ENCODE results near the gene GJA8.
"Not testable (repeated sequence)": the region's sequence is repeated elsewhere in the genome, so short reads cannot be mapped to it uniquely, and the experiment has no call there.

Gene GJA8

GRCh38 chr1:147927689-147928088, 25.1 kb downstream of the GJA8 start:
- not testable (repeated sequence) for DNase-seq (ENCODE audit: low read depth in 2 of 2)

DNA sequence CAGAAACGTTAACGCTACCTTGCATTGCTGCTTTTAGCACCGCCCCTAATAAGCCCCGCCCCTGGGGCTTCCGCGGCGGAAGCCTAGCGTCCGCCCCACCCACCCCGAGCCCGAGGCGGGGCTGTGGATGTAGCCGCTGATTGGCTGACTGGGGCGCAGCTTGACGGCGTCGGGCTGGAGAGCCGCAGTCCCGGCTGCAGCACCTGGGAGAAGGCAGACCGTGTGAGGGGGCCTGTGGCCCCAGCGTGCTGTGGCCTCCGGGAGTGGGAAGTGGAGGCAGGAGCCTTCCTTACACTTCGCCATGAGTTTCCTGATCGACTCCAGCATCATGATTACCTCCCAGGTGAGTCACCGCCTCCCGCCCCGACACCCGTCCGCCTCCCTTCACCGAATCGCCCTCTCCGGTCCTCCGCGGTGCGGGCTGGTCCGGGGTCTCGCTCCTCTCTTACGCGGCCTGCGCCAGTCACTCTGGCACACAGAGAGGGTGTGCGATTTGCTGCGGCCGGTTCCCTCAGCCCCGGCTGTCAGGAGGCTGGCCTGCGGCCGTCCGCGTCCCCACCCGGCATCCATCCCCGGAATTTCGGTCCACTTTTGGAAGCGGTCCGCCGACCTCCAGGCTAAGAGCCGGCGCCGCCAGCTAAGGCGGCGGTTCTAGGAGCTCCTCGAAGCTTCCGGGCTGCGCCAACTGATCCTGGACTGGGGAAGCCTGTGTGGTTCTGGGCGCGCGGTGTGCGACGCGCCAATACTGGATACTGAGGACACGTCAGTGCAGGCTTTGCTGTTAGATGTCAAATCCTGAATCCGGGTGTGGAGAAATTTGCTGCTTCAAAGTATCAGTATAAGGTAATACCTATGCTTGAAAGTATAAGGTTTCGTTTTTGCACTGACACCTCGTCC, 25.9 kb downstream of the GJA8 start, which contains the start of gene GPR89B:
Gene GPR89B, plus strand, starts transcription at position 185 of the 897 bp plus-strand sequence. Its CDS starts 117 bp downstream, at position 302.
- DNase-seq (ENCODE audit: low read depth in 2 of 2), result peak; percentile 87 to 90

GRCh38 chr1:147931137-147931536, 28.5 kb downstream of the GJA8 start:
- DNase-seq (ENCODE audit: low read depth in 2 of 2), result not testable (repeated sequence)

GRCh38 chr1:147935296-147935695, 32.7 kb downstream of the GJA8 start:
- not testable (repeated sequence) for DNase-seq (ENCODE audit: low read depth in 2 of 2)

DNA sequence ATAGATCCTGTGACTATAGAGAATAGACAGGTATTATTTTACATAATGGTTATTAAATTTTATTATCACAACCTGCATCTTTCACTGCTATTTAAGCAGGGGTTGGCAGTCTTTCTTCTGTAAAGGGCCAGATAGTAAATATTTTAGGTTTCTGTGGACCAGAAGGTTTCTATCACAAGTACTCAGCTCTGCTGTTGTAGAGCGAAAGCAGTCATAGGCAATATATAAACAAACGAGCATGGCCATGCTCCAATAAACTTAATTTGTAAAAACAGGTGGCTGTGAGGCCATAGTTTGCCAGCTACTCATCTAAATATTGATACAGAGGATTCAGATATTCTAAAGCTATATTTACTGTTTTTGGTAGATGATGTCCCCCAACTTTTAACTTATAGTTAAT, 37.9 kb downstream of the GJA8 start:
- not testable (repeated sequence) for DNase-seq (ENCODE audit: low read depth in 2 of 2)

DNA sequence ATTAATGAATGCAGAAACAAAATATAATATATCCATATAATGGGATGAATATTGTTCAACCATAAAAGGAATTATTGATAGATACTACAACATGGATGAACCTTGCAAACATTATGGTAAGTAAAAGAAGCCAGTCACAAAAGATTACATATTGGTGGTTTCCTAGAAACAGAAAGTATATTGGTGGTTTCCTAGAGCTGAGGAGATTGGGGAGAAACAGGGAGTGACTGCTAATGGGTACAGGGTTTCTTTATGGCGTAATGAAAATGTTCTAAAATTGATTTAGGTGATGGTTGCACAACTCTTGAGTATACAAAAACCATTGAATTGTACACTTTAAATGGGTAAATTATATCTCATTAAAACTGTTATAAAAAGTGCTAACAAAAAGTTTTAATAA, 40.0 kb downstream of the GJA8 start:
- DNase-seq (ENCODE audit: low read depth in 2 of 2), result not testable (repeated sequence)

- DNase-seq (ENCODE audit: low read depth in 2 of 2), result not testable (repeated sequence)
Measured at GRCh38 chr1:147949517-147949916, 46.9 kb downstream of the GJA8 start.
